Measurements from ENCODE around the gene CHGA. TPM values are rescaled to one million over a fixed set of nuclear protein-coding genes. Genes with fewer than 3 reads are reported as not detected.

Gene CHGA
- total RNA-seq, 1 experiment from 2014 or later = not detected

DNA sequence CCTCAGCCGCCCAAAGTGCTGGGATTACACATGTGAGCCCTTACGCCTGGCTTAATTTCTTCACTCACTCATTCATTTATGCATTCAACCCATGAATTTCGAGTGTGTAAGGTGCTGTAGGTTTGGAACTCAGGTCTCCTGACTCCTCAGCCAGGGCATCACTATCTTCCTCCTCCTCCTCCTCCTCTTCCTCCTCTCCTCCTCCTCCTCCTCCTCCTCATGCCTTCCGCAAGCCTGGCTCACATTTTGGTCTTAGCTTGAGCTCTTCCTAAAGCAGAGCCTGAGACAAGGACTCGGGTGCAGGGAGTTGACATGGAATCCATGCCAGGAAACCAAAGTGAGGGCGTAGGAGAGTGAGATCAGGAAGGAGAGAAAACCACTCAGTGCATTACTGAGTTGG lies 20.8 kb upstream of the CHGA start:
- POLR2A ChIA-PET = no interaction called here
- in situ Hi-C loops (cut with HindIII; ENCODE audit: low pct_unique_long_range_greater_than_20kb, low sequenced_read_pairs) = no loop called here
- no peak for ATAC-seq

DNA sequence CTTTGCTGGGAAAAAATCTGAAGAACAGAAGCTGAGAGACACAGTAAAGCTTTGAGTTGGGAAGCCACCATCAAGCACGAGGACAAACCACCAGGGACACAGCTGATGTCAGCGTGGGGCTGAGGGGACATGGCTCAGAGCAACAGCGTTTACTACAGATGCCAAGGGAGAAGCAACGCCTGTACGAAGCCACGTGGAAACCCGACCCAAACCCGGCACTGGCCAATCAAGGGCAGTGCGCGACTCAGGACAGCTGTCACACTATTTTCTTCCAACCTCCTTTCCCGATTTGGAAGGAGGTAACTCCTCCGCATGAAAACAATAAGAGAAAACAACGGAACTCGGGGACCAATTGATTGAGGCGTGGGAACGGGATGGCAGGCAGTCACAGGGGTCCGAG lies 20.2 kb upstream of the CHGA start:
- Histone ChIP-seq H3K27me3 (ENCODE audit: control insufficient read depth, insufficient read depth, low read length) (no peaks in the 10 kb centered on the region), H3K9me3 (ENCODE audit: control insufficient read depth, insufficient read depth, low read depth, low read length) (no peaks in the 10 kb centered on the region), H3K4me3 (ENCODE audit: low read depth in 2 of 2, low read length in 2 of 2) (no peak overlapping the region), H3K4me1 (ENCODE audit: control insufficient read depth, insufficient read depth, low read length) (no peaks in the 10 kb centered on the region), H3K27ac (ENCODE audit: low read length) (no peak overlapping the region), H3K36me3 (ENCODE audit: control insufficient read depth, insufficient read depth, low read length) (no peaks in the 10 kb centered on the region)
- BruUV-seq (replicated peaks) = no TSS peak
- in situ Hi-C loops (cut with HindIII; ENCODE audit: low pct_unique_long_range_greater_than_20kb, low sequenced_read_pairs) = no loop called here
- DNase-seq (ENCODE audit: low read depth, low spot score) (no peak), ATAC-seq (no peak)
- POLR2A ChIA-PET = no interaction called here
- CTCF ChIA-PET = no interaction called here
- intact Hi-C loops (cut with micrococcal nuclease; ENCODE audit: unreplicated experiment) = no loop called here
- TF ChIP-seq POLR2AphosphoS5 (IDR thresholded peaks at IDR 0.05; ENCODE audit: low read depth, low read length) (no peak), SIN3A (IDR thresholded peaks at IDR 0.05; ENCODE audit: borderline replicate concordance, insufficient read depth, low read depth, low read length) (no peak), TCF7L2 (IDR thresholded peaks at IDR 0.05; ENCODE audit: low read depth, low read length) (no peak)
- TF ChIP-seq, protein P1, sequence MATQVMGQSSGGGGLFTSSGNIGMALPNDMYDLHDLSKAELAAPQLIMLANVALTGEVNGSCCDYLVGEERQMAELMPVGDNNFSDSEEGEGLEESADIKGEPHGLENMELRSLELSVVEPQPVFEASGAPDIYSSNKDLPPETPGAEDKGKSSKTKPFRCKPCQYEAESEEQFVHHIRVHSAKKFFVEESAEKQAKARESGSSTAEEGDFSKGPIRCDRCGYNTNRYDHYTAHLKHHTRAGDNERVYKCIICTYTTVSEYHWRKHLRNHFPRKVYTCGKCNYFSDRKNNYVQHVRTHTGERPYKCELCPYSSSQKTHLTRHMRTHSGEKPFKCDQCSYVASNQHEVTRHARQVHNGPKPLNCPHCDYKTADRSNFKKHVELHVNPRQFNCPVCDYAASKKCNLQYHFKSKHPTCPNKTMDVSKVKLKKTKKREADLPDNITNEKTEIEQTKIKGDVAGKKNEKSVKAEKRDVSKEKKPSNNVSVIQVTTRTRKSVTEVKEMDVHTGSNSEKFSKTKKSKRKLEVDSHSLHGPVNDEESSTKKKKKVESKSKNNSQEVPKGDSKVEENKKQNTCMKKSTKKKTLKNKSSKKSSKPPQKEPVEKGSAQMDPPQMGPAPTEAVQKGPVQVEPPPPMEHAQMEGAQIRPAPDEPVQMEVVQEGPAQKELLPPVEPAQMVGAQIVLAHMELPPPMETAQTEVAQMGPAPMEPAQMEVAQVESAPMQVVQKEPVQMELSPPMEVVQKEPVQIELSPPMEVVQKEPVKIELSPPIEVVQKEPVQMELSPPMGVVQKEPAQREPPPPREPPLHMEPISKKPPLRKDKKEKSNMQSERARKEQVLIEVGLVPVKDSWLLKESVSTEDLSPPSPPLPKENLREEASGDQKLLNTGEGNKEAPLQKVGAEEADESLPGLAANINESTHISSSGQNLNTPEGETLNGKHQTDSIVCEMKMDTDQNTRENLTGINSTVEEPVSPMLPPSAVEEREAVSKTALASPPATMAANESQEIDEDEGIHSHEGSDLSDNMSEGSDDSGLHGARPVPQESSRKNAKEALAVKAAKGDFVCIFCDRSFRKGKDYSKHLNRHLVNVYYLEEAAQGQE (IDR thresholded peaks at IDR 0.05; ENCODE audit: insufficient read depth in 1 of 2, low read depth in 2 of 2, low read length in 1 of 2) = no peak
- TF ChIP-seq, protein P2, sequence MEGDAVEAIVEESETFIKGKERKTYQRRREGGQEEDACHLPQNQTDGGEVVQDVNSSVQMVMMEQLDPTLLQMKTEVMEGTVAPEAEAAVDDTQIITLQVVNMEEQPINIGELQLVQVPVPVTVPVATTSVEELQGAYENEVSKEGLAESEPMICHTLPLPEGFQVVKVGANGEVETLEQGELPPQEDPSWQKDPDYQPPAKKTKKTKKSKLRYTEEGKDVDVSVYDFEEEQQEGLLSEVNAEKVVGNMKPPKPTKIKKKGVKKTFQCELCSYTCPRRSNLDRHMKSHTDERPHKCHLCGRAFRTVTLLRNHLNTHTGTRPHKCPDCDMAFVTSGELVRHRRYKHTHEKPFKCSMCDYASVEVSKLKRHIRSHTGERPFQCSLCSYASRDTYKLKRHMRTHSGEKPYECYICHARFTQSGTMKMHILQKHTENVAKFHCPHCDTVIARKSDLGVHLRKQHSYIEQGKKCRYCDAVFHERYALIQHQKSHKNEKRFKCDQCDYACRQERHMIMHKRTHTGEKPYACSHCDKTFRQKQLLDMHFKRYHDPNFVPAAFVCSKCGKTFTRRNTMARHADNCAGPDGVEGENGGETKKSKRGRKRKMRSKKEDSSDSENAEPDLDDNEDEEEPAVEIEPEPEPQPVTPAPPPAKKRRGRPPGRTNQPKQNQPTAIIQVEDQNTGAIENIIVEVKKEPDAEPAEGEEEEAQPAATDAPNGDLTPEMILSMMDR (IDR thresholded peaks at IDR 0.05) = no peak

More for the DNA sequence above, 20.8 kb upstream of the CHGA start:
- Histone ChIP-seq H3K4me1 (ENCODE audit: control insufficient read depth, insufficient read depth, low read length) (no peaks in the 10 kb centered on the region), H3K27me3 (ENCODE audit: control insufficient read depth, insufficient read depth, low read length) (no peaks in the 10 kb centered on the region), H3K4me3 (ENCODE audit: low read depth in 2 of 2, low read length in 2 of 2) (no peak overlapping the region), H3K9me3 (ENCODE audit: control insufficient read depth, insufficient read depth, low read depth, low read length) (no peaks in the 10 kb centered on the region), H3K36me3 (ENCODE audit: control insufficient read depth, insufficient read depth, low read length) (no peaks in the 10 kb centered on the region), H3K27ac (ENCODE audit: low read length) (no peak overlapping the region)
- no peak for TF ChIP-seq POLR2AphosphoS5 (IDR thresholded peaks at IDR 0.05; ENCODE audit: low read depth, low read length)
- TF ChIP-seq, protein P1 (IDR thresholded peaks at IDR 0.05; ENCODE audit: insufficient read depth in 1 of 2, low read depth in 2 of 2, low read length in 1 of 2) = no peak
- TF ChIP-seq TCF7L2 (IDR thresholded peaks at IDR 0.05; ENCODE audit: low read depth, low read length) = no peak
- TF ChIP-seq, protein P2 (IDR thresholded peaks at IDR 0.05) = no peak
- no peak for TF ChIP-seq SIN3A (IDR thresholded peaks at IDR 0.05; ENCODE audit: borderline replicate concordance, insufficient read depth, low read depth, low read length)
- BruUV-seq (replicated peaks) = no TSS peak
- intact Hi-C loops (cut with micrococcal nuclease; ENCODE audit: unreplicated experiment) = no loop called here
- no peak for DNase-seq (ENCODE audit: low read depth, low spot score)
- CTCF ChIA-PET = no interaction called here

Data from Panc1 (cell line).